Ramos (cell line): ENCODE measurements around the gene CNTN2.

Source experiments
- in situ Hi-C: fragments of 300-500 bp; cut with MboI; formaldehyde crosslinking; loops from one replicate; pipeline ENCODE4 v1.14.3; 2022; ENCODE audit warnings: low sequenced_read_pairs; ENCODE audit not compliant: unreplicated experiment

The CNTN2 gene

DNA sequence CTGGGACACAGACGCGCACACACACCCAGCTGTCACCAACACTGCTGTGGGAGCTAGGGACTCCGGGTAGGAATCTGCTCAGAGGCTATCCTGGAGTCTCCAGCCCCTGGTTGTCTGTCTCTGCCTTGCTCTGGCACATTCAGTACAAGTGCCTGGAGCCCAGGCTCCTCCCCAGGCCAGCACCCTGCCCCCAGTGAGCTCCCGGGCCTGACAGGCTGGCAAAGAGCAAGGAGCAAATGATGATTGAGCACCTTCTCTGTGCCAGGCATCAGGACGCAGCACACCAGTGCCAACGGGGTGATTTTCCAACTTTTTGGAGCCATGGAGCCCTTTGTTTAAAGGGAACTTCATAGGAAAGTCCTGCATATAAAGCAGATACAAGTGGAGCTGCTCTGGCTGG is 6.5 kb downstream of the CNTN2 start:
- in situ Hi-C loops: no loop called here

DNA sequence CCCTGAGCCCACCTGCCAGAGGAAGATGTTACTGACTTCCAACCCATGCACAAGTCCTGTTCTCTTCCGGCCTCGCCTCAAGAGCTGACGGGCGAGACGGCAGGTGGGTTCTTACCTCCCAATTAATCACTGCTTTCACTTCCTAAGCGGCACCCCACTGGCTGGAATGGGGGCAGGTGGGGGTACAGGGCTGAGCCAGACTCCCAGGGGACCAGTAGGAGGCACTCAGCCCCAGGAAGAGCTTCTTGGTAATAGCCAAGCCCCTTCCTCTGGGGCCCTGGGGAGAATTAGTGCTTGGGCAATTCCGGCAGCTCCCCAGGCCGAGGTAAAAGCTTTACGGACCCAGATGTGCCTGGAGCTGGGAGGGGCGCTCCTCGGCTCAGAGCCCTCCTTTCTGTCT is 9.7 kb downstream of the CNTN2 start:
- in situ Hi-C loops: no loop called here

DNA sequence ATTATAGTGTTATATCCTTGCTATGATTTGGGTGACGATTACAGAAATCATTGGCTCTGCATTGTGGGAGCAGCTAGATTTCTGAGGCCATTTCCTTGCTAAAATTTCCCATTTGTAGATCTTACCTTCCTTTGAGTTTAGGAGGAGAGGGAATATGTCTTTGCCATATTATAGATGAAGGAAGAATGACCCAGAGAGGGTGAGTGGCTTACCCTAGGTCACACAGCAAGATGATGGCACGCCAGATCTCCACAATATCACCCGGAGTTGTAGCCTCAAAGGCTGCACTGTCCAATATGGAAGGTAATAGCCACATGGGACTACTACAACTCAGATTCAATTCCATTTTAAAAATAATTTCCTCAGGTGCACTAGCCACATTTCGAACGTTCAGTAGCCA is 10.3 kb downstream of the CNTN2 start:
- in situ Hi-C loops: no loop called here

DNA sequence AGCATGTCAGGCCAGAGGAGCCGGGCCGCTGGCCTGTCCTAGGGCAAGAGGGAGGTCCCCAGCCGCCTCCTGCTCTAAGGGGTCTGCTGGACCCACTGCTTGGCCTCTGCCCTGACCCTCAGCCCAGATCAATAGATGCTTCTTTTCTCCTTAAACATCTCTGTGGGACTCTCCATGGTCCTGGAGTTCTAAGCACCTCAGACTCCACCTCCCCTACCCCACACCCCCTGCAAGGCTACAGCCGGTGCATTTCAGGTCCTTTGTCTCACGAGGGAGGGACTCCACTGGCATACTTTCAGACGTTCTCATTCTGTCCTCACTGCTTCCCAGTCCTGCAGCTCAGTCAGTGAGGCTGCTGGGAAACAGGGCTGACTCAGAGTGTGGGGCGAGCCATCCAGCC is 11.0 kb downstream of the CNTN2 start:
- in situ Hi-C loops: no loop called here

DNA sequence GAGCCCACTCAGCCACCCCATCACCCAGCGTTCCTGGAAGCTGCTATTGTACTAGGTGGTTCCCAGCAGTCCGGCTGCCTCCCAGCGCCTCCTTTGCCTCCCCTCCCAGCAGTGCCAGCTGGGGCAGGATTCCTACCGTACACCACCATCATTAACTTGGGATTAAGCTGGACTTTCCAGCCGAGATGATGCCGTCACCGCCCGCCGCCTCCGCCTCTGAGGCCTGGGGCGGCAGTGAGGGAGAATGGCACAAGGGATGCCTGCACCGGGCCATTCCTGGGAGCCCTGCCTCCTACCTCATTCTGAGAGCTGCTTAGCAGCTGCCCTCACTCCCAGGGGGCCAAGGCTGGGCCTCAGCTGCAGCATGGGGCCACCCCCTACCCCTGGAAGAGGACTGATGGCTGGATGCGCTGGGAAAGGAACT is 13.2 kb downstream of the CNTN2 start:
- in situ Hi-C loops: loop anchor here (5.0 kb wide), 1 partner anchor 74 kb away; no protein-coding TSS in a partner anchor

DNA sequence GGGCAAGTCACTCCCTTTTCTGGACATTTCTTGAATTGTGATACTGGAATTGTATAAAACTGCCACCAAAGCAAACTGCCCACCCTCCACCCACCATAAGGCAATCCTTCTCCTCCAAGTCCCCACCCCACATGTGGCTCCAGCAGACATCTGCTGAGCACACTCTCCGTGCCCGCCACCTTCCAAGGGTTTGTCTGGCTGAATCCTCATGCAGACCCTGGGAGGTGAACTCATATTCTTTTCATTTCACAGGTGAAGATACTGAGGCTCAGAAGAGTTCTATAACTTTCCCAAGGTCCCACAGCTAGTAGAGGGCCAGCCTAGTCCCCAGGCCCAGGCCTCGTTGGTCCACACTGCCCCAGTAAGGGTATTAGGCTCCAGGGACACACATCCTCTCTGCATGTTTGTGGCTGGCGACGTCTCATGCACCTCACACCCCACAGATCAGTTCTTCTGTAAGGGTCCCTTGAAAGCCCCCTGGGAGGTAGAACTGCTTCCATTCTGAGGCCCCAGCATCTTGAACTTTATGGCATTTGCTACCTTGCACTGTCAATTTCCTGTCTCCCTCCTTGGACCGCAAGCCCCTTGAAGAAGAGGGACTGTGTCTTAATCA is 14.1 kb downstream of the CNTN2 start:
- in situ Hi-C loops: loop anchor here (5.0 kb wide), 1 partner anchor 75 kb away; no protein-coding TSS in a partner anchor

DNA sequence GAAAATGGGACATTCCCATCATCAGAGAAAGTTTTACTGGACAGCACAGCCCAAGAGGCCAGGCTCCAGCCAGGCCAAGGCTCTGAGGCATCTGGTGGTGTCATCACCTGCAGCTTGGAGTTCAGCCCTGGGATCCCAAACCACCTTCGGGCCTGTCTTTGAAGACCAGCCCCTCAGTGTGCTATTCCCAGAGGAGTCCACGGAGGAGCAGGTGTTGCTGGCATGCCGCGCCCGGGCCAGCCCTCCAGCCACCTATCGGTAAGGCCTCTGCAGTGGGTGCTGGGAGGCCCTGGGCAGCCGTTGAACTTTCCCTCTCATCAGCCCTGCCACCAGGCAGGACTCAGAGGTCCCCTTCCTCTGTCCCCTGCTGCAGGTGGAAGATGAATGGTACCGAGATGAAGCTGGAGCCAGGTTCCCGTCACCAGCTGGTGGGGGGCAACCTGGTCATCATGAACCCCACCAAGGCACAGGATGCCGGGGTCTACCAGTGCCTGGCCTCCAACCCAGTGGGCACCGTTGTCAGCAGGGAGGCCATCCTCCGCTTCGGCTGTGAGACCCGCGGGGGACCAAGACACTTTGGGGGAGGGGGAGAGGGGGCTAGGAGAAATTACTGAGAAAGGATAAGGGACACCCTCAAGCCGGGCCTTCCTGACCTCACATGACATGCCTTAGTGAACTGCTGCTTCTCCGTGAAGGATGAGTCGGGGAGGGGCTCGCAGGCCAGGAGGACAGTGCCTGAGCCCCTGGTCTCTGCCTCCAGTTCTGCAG is 15.0 kb downstream of the CNTN2 start:
- in situ Hi-C loops: loop anchor here (5.0 kb wide), 1 partner anchor 76 kb away; no protein-coding TSS in a partner anchor

DNA sequence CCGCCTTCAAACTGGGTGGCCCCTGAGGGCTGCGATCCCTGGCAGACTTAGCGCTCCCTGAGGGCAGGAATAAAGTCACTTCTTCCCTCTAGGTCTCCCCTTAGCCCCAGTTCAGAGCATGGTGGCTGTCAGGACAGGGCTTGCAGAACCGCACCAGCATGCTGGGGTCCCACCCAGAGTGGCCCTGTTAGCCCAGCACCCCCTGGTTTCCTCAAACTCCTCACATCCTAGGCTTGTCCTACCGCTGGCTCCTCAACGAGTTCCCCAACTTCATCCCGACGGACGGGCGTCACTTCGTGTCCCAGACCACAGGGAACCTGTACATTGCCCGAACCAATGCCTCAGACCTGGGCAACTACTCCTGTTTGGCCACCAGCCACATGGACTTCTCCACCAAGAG is 15.8 kb downstream of the CNTN2 start:
- in situ Hi-C loops: loop anchor here (5.0 kb wide), 1 partner anchor 77 kb away; no protein-coding TSS in a partner anchor

DNA sequence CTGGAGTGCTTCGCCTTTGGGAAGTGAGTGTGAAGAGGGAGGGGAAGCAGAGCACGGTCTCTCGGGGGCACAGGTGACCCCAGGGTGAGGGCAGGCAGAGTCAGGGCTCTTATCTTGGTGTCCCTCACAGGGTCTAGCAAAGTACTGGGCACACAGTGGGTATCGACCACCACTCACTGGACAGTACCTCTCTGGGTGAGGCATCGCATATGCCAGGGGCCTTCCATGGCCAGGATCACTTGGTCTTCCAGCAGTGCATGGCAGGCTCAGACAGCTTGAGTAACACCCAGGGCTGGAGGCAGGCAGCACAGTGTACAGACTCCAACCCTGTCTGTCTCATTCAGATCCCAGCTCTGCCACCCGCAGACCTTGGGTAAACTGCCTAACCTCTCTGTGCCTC is 16.6 kb downstream of the CNTN2 start:
- in situ Hi-C loops: loop anchor here (5.0 kb wide), 1 partner anchor 77 kb away; no protein-coding TSS in a partner anchor

DNA sequence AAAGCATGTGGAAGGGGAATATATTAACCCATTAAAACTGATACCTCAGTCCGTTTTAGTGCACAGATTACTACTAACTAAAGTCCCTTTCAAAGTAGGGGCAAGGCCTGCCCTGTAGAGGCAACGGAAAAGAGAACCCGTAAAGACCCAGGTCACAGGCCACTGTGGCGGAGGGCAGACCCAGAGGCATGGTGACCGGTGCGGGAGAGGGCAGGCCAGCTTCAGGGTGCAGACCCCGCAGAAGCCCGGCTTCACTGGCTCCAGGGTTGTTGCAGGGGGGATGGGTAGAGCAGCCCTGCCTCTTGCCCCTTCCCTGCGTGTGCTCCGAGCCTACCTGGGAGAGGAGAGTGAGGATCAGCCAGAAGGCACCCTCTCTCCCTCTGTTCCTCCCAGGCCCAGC is 17.7 kb downstream of the CNTN2 start:
- in situ Hi-C loops: no loop called here

DNA sequence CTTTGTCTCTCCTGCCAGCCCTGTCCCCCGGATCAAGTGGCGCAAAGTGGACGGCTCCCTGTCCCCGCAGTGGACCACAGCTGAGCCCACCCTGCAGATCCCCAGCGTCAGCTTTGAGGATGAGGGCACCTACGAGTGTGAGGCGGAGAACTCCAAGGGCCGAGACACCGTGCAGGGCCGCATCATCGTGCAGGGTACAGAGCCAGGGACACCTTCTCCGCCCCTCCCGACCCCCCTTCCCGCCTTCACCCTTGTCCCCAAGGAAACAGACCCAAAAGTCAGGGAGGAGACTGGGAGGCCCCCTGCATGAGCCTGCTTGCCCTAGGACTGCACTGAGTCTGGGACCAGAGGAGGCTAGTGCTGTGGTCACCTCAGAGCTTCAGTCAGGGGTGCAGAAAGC is 18.2 kb downstream of the CNTN2 start:
- in situ Hi-C loops: no loop called here

DNA sequence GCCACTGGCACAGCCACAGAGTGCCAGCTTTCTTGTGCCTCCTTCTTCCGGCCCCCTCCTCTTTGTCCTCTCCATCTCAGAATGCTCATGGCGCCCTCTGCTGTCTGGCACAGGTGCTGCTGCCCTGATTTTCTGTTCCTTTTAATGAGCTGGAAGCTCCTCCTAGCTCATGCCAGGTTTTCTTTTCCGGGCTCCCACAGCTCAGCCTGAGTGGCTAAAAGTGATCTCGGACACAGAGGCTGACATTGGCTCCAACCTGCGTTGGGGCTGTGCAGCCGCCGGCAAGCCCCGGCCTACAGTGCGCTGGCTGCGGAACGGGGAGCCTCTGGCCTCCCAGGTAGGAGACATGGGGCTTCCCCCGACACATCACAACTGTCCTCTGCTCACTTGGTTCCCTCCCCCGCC is 18.7 kb downstream of the CNTN2 start:
- in situ Hi-C loops: no loop called here

DNA sequence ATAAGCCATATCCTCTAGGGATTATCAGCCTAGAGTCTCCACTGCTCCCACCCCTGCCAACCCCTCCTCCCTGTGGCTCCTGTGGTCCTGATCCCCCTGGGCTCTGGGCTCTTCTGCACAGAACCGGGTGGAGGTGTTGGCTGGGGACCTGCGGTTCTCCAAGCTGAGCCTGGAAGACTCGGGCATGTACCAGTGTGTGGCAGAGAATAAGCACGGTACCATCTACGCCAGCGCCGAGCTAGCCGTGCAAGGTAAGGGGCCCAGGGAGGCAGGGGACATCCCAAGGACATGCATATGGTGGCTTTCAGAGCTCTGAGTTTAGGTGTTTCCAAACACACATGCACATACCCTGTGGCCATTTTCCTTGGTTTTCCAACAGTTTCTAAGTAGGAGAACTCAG is 19.3 kb downstream of the CNTN2 start:
- in situ Hi-C loops: no loop called here

DNA sequence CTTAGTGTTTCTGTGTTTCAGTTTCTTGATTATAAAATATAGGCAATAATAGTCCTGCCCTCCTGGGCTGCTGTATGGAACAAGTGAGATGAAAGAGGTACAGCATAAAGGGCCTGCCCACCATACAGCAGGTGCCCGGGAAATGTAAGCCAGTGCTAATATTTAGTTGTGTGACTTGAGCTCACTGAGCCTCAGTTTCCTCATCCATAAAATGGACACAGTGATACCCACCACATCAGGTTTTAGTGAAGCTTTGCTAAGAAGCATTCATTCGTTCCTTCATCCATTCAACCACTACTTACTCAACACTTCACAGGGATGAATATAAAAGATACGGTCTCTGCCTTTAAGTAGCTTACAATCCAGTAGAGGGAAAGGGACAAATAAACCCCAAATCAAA is 19.9 kb downstream of the CNTN2 start:
- in situ Hi-C loops: no loop called here

DNA sequence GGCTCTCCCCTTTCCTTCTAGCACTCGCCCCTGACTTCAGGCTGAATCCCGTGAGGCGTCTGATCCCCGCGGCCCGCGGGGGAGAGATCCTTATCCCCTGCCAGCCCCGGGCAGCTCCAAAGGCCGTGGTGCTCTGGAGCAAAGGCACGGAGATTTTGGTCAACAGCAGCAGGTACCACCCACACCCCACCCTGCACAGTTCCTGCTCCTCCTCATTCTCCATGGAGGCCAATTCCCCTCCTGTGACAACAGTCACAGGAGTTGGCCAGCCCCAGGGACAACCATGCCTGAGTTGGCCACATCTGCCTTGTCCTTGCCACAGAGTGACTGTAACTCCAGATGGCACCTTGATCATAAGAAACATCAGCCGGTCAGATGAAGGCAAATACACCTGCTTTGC is 21.3 kb downstream of the CNTN2 start:
- in situ Hi-C loops: no loop called here

DNA sequence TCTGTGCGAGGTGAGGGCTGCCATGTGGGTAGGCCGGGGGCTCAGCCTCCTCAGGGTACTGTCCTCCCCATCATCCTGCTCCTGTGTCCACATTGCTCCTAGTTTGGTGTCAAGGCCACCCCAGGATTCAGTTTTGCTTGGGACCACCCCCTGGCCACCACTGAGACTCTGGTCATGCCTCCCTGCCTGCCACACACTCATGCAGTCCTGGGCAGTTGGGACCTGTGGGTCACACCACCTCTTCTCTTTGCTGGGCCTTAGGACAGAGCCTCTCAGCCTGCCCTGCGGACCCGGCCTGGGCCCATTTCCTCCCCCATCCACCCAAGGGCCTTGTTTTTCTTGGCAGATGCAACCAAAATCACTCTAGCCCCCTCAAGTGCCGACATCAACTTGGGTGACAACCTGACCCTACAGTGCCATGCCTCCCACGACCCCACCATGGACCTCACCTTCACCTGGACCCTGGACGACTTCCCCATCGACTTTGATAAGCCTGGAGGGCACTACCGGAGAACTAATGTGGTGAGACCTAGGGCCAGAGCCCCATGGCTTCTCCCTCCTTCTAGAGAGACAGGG is 21.8 kb downstream of the CNTN2 start:
- in situ Hi-C loops: no loop called here

DNA sequence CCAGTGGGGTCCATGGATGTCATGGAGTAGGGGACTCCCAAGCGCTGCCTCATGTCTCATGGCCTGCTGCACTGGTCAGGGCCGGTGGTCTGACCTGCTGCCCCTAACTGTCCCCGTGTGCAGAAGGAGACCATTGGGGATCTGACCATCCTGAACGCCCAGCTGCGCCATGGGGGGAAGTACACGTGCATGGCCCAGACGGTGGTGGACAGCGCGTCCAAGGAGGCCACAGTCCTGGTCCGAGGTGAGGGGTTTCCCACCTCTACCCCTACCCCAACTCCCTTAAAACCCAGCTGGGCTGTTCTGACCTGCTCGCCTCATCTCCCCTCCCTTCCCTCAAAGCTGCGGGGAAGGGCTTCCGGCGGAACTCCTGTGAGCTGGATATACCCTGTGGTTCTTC is 22.7 kb downstream of the CNTN2 start:
- in situ Hi-C loops: no loop called here

DNA sequence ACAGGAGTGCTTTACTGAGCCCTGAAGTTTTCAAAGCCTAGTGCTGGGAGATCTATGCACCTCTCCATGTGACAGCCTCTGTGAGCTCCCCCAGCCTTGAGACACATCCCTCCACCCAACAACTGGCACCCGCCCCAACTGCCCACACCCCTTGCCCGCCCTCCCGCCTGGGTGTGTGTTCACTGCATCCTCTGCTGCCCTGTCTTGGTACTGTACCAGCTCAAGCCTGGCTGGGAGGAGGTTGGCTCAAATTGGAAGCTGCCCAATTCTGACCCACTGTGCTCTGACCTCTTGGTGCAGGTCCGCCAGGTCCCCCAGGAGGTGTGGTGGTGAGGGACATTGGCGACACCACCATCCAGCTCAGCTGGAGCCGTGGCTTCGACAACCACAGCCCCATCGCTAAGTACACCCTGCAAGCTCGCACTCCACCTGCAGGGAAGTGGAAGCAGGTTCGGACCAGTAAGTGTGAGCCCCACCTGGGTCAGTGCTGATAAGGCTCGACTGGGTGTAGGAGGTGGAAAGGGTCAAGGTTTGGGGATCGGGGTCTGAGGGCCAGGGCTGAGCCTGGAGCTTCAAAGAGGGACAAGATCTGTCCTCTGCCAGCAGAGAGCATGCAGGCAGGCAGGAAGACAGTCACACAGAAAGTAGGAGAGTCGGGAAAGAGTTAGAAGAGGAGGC is 23.3 kb downstream of the CNTN2 start:
- in situ Hi-C loops: no loop called here

DNA sequence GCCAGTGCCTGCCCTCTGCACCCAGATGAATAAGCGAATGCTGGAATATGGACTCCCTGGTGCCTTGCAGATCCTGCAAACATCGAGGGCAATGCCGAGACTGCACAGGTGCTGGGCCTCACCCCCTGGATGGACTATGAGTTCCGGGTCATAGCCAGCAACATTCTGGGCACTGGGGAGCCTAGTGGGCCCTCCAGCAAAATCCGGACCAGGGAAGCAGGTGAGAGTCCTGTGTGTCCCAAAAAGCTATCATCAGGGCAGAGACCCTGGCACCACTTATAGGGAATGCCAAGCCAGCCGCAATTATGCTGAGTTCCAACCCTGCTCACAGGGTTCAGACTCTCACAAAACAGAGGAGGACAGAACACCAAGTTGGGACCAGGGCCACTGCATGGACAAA is 24.0 kb downstream of the CNTN2 start:
- in situ Hi-C loops: no loop called here

DNA sequence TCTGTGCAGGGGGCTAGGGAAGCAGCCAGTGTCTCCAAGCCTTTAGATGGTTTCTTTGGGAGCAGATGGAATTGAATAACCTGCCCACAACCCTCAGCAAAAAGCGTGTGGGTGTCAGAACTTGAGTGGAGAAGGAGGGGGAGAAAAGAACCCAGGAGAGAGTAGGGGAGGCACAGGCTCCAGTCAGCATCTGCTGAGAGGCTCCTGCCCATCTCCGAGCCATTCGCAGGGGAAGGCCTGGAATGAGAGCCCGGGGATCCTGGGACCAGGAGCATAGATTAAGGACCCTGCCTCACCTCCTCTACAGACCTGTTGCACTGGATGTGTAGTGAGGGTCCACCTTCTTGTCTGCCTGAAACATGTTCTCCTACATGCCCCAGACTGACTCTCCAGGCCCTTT is 25.0 kb downstream of the CNTN2 start:
- in situ Hi-C loops: no loop called here

DNA sequence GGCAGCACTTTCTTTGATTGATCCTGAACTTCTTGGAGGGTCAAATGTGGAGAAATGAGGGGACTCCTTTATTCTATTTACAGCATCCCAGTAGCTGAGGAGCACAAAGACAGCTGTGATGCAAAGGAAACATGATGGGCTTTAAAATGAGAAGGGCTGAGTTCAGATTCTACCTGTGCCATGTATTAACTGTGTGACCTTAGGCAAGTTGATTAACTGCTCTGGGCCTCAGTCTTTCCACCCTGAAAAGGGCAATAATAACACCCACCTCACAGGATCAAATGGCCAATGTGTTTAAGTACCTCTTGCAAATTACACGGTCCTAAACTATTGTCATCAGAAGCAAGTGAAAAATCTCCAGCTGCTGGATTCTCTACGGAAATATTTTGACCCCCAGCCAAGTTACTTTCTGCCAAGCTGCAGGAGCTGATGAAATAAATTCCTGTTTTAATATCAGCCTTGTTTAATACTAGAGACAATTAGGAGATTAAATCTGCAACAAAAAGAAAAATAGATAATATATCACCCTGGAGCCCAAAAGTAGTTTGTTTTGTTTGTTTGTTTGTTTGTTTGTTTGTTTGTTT is 25.5 kb downstream of the CNTN2 start:
- in situ Hi-C loops: no loop called here
